ENCODE measurements around the gene OR2S2. TPM values are rescaled to one million over a fixed set of nuclear protein-coding genes. Genes with fewer than 3 reads are reported as not detected.
"Not testable (repeated sequence)": the region's sequence is repeated elsewhere in the genome, so short reads cannot be mapped to it uniquely, and the experiment has no call there.

OR2S2 gene
- total RNA-seq, 1 experiment from 2014 or later: not detected

DNA sequence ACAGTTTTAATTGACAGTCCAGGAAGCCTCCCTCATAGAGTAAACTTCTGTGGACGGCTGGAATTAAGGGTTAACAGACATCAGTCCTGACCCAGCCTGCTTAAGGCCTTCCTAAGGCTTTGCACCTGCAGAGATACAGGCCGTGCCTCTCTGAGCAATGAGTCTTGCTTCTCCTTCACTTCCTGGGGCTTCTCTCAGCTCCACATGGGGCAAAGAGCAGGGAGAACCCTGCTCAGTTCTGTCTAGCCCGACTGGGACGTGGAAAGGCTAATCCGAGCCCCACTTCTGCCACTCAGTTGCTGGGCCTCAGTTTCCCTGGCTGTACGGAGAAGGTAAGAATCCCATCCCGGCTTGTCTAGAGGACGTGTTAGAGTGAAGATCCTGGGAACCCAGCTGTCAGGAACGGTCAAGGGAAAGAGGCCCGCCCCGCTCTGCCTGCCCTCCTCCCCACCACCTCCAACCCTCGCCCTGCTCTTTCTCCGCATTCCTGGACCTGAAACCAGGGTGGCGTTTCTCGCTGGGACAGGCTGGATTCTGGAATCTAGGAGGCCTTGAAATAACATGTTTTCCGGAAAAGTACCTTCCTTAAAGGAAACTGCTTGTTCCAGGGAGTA lies 42.2 kb downstream of the OR2S2 start:
- no peak for DNase-seq (ENCODE audit: low read depth)
- in situ Hi-C loops (cut with HindIII; ENCODE audit: low pct_unique_long_range_greater_than_20kb, low sequenced_read_pairs): no loop called here

DNA sequence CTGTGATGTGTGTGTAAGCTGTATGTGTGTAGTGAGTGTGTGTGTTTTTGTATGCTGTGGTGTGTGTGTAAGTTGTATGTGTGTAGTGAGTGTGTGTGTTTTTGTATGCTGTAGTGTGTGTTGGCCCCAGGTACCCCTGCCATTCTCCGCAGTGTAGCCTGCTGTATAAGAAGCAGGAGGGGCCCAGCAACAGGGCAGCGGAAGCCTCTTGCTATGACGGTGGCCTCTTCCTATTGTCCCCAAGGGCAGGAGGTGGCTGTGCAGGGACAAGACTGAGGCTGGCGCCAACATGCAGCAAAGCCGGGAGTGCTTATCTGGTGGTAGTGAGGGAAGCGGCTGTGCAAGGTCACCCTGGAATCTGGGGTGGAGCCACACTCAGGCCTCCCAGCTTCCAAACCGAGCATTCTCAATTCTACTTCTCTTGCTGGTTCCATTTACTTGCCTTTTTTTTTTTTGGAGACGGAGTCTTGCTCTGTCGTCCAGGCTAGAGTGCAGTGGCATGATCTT lies 43.6 kb downstream of the OR2S2 start:
- in situ Hi-C loops (cut with HindIII; ENCODE audit: low pct_unique_long_range_greater_than_20kb, low sequenced_read_pairs): no loop called here
- peak; percentile 37 for DNase-seq (ENCODE audit: low read depth)

DNA sequence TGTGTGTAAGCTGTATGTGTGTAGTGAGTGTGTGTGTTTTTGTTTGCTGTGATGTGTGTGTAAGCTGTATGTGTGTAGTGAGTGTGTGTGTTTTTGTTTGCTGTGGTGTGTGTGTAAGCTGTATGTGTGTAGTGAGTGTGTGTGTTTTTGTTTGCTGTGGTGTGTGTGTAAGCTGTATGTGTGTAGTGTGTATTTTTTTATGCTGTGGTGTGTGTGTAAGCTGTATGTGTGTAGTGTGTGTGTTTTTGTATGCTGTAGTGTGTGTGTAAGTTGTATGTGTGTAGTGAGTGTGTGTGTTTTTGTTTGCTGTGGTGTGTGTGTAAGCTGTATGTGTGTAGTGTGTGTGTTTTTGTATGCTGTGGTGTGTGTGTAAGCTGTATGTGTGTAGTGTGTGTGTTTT lies 44.5 kb downstream of the OR2S2 start:
- DNase-seq (ENCODE audit: low read depth); in situ Hi-C loops (cut with HindIII; ENCODE audit: low pct_unique_long_range_greater_than_20kb, low sequenced_read_pairs): not testable (repeated sequence)

DNA sequence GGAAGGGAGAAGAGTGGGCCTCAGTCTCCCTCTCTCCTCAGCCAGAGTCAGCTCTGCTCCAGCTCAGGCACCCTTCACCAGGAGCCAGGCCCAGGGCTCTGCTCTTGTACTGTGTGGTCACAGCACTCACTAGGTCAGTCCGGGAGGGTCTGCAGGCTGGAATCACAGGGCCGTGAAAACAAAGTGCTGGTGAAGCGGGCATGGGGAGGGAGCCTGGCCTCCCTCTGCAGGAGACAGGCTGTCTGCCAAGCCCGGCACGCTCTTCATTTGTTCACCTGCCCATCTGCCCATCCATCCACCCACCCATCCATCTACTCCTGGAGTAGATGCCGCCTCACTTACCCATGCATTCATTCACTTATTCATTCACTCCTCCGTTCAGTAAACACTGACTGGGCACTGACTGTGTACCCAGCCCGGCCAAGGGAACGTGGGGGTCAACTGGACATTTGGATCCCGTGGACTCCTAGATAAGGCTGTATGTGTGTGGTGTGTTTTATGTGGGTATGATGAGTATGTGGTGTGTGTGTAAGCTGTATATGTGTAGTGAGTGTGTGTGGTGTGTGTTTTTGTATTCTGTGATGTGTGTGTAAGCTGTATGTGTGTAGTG lies 45.1 kb downstream of the OR2S2 start:
- in situ Hi-C loops (cut with HindIII; ENCODE audit: low pct_unique_long_range_greater_than_20kb, low sequenced_read_pairs): no loop called here
- no peak for DNase-seq (ENCODE audit: low read depth)

DNA sequence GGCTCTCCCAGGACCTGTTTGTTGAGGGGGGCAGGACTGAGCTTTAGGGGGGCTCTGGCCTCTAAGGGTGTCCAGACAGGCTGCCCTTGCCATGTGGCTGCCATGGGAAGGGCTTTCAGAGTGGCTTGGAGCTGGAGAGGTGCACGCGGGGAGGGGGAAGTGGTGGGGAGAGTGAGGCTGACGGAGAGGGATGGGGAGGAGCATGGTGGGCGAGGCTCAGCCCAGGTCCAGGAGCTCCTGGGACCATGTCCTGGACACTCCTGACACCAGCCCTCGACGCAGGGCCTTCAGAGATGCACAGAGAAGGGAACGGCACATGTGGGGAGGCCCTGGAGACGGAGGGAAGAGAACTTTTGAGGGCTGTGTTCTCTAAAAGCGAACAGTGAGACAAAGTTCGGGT lies 46.3 kb downstream of the OR2S2 start:
- in situ Hi-C loops (cut with HindIII; ENCODE audit: low pct_unique_long_range_greater_than_20kb, low sequenced_read_pairs): no loop called here
- no peak for DNase-seq (ENCODE audit: low read depth)

DNA sequence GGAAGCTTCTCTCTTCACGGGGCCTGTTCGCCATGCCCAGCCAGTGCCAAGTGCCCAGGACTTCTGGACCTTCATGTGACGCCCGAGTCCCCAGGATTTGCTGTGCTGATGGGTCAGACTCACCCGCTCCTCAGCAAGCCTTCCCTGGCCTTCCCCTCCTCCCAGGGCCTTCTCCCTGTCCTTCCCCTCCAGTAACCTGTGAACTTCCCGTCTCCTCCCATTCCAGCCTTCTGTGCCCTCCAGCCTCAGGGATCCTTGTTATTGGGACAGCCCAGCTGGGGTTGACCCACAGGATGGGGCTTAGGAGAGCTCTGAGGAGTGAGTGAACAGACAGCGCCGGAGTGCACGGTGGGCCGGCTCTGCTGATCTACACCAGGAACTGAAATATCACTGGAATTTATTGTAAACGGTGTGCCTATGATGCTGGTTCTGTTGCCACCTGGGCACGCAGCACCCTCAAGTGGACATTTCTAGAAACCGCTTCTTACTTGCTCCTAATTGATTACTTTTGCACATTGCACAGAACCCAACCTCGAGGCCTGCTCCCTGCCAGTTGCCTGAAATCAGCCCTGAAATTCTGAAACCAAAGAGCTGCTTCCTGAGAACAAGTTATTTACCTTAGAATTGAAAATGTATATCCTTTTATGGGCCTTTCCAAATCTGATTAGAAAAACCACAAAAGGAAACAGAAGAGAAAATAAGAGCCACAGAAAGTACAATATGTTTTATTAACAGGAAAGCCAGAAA lies 47.2 kb downstream of the OR2S2 start:
- peak; percentile 52 for DNase-seq (ENCODE audit: low read depth)
- in situ Hi-C loops (cut with HindIII; ENCODE audit: low pct_unique_long_range_greater_than_20kb, low sequenced_read_pairs): no loop called here

DNA sequence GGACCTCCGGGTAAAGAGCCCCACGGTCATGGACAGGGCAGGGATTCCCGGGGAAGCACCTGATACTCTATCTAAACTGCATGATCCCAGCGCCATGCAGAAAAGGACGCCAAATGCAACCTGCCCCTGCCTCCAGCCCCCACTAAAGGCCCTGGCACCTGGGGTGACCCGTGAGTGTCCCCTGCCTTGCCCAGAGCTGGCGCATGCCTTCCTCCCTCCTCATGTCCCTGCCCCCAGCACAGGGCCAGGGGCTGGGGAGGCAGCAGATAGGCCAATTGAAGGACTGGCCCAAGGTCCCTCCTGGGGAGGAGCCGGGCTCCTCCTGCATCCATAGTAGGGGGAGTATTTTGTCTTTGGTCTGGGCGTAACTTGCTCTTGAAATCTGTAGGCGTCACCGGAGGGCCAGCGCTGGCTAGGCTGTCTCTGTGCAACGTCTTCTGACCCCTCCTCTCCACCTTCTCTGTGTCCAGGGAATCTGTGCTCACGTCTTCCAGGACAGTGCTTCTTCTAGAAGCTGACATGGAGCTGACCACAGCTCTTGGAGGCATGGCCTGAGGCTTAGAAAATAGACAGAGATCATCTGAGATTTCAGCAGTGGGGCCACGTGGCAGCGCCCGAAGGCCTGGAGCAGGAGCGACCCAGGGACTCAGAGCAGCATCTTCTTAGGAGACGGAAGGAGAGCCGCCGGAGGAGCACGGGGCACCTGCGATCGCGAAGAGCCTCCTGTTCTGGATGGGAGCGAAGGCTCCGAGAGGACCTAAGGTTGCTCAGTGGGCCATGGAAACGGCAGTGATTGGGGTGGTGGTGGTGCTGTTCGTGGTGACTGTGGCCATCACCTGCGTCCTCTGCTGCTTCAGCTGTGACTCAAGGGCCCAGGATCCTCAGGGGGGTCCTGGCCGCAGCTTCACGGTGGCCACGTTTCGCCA lies 48.0 kb downstream of the OR2S2 start:
- in situ Hi-C loops (cut with HindIII; ENCODE audit: low pct_unique_long_range_greater_than_20kb, low sequenced_read_pairs): no loop called here
- DNase-seq (ENCODE audit: low read depth): no peak

DNA sequence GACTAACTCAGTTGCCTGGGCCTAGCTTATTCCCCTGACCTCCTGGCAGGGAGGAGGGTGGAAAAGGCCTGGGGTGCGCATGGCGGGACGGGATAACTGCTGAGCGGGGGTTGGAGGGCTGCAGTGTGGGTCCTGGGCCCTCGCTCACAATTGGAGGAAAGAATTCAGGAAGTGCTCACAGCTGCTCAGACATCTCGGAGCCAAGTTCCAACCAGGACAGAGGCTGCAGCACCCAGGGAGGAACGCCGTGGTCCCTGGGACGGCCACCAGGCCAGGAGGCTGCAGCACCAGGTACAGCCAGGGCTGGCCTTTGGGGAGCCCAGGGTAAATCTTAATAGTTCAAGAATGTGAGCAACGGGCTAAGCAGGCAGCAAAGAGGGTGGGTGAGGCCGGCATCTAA lies 48.7 kb downstream of the OR2S2 start, which contains the start of gene SPAAR:
SPAAR (plus strand) TSS at position 217 of the 400 bp plus-strand sequence. CDS start 974 bp downstream, outside the sequence.
- no peak for DNase-seq (ENCODE audit: low read depth)
- in situ Hi-C loops (cut with HindIII; ENCODE audit: low pct_unique_long_range_greater_than_20kb, low sequenced_read_pairs): no loop called here

DNA sequence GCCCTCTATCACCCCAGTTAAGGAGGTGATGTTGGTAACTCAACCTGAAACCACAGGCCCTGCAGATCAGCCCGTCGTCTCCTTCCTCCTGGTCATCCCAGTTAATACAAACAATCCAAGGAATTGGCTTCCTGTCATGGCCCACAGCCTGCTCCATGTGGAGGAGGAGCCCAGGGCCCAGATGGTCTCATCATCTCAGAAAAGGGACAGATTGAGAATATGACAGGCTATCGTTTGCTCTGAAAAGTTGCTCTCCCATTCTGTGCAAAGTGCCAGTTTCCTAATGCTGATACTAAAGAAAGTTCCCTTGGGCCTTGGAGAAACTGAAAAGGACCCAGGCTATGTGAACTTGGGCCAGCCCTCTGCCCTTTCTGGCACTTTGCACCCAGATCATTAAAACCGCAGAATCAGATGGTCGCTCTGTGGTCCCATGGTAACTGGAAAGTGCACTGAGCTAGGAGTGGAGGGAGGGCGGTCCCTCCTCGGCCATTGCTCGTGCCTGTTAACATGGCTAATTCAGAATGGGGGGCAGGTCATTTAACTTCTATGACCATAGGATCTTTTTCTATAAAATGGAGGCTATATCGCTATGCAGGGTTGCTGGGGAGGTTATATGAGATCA lies 49.3 kb downstream of the OR2S2 start:
- in situ Hi-C loops (cut with HindIII; ENCODE audit: low pct_unique_long_range_greater_than_20kb, low sequenced_read_pairs): no loop called here
- DNase-seq (ENCODE audit: low read depth): no peak

DNA sequence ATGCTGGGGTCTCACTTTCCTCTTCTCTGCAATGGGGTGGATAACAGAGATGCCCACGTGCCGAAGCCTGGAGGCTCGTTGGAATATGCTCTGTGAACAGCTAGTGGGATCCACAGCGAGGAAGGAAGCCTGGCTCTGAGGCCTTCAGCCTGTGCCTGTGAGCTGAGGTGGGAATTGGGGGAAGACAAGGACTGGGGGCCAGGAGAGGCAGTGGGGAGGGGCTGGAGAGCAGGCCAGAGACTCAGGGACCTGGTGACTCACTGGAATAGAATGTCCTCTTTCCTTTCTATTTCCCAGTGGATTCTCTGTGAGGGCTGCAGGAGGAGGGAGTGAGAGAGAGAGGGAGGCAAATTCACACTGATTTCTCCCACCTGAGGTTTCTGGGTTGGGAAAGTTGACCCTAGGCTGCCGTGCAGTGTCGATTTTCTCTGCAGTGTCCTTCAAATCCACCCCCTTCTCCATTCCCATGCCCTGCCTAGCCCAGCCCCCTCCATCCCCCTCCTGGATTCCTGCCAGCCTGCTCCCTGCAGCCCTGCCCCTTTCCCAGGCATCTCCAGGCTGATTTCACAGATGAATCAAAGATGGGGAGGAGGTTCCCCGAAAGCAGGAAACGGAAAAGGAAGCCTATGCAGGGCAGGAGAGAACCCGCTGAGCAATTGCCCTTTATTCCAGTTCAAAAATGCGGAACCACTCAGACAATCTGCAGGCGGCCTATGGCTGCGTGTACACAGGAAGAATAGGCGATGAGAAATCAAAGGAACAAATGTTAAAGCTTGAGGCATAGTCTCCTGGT lies 50.0 kb downstream of the OR2S2 start:
- in situ Hi-C loops (cut with HindIII; ENCODE audit: low pct_unique_long_range_greater_than_20kb, low sequenced_read_pairs): no loop called here
- peak; percentile 93 for DNase-seq (ENCODE audit: low read depth)

Other genes starting within 250 kb of the OR2S2 start
- 106 and 122 TPM in 2 replicates for gene TLN1, start 226.0 kb downstream of the OR2S2 start, total RNA-seq (2014; rRNA removed; shearing (Covaris generic); ENCODE audit: low replicate concordance)
- 53.3 and 55.1 TPM in 2 replicates for gene CREB3, start 225.5 kb downstream of the OR2S2 start, total RNA-seq (2014; rRNA removed; shearing (Covaris generic); ENCODE audit: low replicate concordance)
- gene GBA2, start 208.9 kb downstream of the OR2S2 start, total RNA-seq (2014; rRNA removed; shearing (Covaris generic); ENCODE audit: low replicate concordance): 17.7 and 24.7 TPM in 2 replicates
- 5.7 and 7.4 TPM in 2 replicates for gene RGP1, start 208.9 kb downstream of the OR2S2 start, total RNA-seq (2014; rRNA removed; shearing (Covaris generic); ENCODE audit: low replicate concordance)
- gene MSMP, start 203.9 kb downstream of the OR2S2 start, total RNA-seq (2014; rRNA removed; shearing (Covaris generic); ENCODE audit: low replicate concordance): not detected in 2 replicates
- gene NPR2, start 166.6 kb downstream of the OR2S2 start, total RNA-seq (2014; rRNA removed; shearing (Covaris generic); ENCODE audit: low replicate concordance): 2.0 TPM in 1 of 2 replicates, not detected in the other
- gene SPAG8, start 145.9 kb downstream of the OR2S2 start, total RNA-seq (2014; rRNA removed; shearing (Covaris generic); ENCODE audit: low replicate concordance): 0.24 TPM in 1 of 2 replicates, not detected in the other
- 21.5 and 75.0 TPM in 2 replicates for gene HINT2, start 143.1 kb downstream of the OR2S2 start, total RNA-seq (2014; rRNA removed; shearing (Covaris generic); ENCODE audit: low replicate concordance)
- not detected in 2 replicates for gene FAM221B, start 129.4 kb downstream of the OR2S2 start, total RNA-seq (2014; rRNA removed; shearing (Covaris generic); ENCODE audit: low replicate concordance)
- 0.38 and 1.5 TPM in 2 replicates for gene TMEM8B, start 128.9 kb downstream of the OR2S2 start, total RNA-seq (2014; rRNA removed; shearing (Covaris generic); ENCODE audit: low replicate concordance)
- not detected in 2 replicates for gene OR13J1, start 87.8 kb downstream of the OR2S2 start, total RNA-seq (2014; rRNA removed; shearing (Covaris generic); ENCODE audit: low replicate concordance)
- 26.7 and 36.7 TPM in 2 replicates for gene HRCT1, start 52.0 kb downstream of the OR2S2 start, total RNA-seq (2014; rRNA removed; shearing (Covaris generic); ENCODE audit: low replicate concordance)
- not detected in 2 replicates for gene SPAAR, start 48.7 kb downstream of the OR2S2 start, total RNA-seq (2014; rRNA removed; shearing (Covaris generic); ENCODE audit: low replicate concordance)
- 5.4 and 7.8 TPM in 2 replicates for gene RECK, start 78.8 kb upstream of the OR2S2 start, total RNA-seq (2014; rRNA removed; shearing (Covaris generic); ENCODE audit: low replicate concordance)
- gene GLIPR2, start 178.6 kb upstream of the OR2S2 start, total RNA-seq (2014; rRNA removed; shearing (Covaris generic); ENCODE audit: low replicate concordance): 19.1 and 25.7 TPM in 2 replicates
- not detected in 2 replicates for gene CCIN, start 211.2 kb upstream of the OR2S2 start, total RNA-seq (2014; rRNA removed; shearing (Covaris generic); ENCODE audit: low replicate concordance)
- 412 and 447 TPM in 2 replicates for gene CLTA, start 232.8 kb upstream of the OR2S2 start, total RNA-seq (2014; rRNA removed; shearing (Covaris generic); ENCODE audit: low replicate concordance)

Measured in Caki2 (cell line).